GM20431 (cell line): ENCODE data around the gene DGKI.

Experiments
- in situ Hi-C: fragments of 300-500 bp; cut with MseI, MboI; formaldehyde crosslinking; loops from one replicate; pipeline ENCODE4 v1.15.0; 2020; ENCODE audit warnings: low sequenced_read_pairs; ENCODE audit not compliant: unreplicated experiment

The DGKI gene

GRCh38 chr7:137407078-137407477 lies 439.7 kb downstream of the DGKI start:
- in situ Hi-C loops = no loop called here

DNA sequence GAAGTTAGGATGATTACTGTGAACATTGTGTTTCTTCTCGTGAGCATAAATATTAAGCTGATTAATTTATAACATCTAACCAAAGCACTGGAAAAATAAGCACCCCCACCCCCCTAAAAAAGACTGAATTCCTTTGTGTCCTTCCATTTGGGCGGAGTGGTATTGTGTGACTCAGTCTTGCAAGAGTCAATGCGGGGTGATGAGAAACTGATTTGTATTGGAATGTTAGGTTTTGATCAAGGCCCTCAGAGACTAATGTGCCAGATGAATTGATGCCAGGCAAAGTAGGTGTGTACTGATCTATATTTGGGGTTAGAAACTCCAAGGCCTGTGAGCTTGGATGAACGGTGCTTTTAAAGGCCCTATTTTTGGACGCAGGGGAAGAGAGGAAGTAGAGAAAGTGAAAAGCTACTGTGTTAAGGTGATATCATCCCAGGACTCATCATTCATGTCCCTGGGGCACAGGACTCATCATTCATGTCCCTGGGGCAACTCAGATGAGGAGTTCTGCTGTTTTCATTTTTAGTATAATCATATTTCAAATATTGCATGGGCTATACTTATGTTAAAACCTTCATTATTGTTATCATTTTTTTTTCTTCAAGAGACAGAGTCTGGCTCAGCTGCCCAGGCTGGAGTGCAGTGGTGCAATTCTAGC lies 442.0 kb downstream of the DGKI start:
- in situ Hi-C loops = no loop called here

GRCh38 chr7:137403353-137403695 lies 443.4 kb downstream of the DGKI start:
- in situ Hi-C loops = no loop called here

- in situ Hi-C loops = no loop called here
Measured at GRCh38 chr7:137402536-137403352, 444.0 kb downstream of the DGKI start.

DNA sequence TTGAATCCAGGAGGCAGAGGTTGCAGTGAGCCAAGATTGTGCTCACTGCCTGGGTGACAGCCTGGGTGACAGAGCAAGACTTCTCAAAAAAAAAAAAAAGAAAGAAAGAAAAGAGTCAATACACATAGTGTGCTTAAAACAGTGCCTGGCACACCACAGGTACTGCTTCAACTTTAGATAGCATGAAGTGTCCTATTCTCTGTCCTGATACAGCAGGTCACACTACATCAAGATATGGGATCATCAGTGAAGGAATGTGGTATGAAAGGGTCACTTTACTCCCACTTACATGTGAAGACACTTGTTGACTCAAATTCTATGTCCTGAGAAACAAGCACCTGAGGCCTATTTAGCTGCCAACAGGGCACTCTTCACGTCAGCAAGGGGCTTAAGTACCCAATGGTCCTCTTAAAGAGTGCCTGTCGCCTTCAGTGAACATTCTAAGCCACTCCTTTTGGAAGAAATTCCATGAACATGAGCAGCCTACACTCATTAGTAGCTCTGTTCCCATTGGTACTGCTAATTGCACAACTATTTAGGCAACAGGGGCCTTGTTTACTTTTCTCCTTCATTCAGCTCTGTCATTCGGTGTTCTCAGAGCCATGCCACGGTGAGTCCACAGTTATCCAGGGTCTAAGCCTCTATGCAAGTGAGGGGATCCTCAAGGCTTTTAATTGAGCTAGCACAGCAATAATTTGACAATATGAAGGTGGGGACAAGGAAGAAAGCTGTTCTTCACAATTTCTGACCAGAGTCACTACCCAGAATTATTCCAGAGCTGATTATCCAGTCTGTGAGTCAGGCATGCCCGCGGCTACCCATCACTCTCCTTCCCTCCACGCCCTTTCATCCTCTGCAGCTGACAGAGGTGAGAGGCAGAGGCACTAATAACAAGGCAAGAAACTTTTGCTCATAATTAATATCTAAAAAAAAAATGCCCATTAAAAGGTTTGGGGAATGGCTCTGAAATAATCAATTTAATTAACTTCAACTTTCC lies 446.6 kb downstream of the DGKI start:
- in situ Hi-C loops = no loop called here

DNA sequence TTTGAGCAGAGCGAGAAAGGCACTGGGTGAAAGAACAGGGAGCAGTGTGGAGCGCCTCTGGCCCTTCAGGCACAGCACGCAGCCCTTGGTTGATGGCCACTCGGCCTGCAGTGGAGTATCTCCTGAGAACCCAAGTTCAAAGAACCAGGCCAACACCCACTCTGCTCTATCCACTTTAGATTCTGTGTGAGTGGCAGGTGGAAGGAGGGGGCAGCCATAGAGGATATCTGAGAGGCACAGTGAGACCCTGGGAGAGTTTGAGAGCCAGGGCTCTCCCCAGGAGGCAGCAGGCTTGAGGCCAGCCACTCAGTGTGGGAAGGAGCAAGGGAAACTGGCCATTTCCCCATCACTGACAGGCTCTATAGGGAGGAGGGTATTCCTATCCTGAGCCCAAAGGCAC lies 450.7 kb downstream of the DGKI start:
- in situ Hi-C loops = no loop called here

- in situ Hi-C loops = no loop called here
Measured at GRCh38 chr7:137395420-137395819, 451.4 kb downstream of the DGKI start.

DNA sequence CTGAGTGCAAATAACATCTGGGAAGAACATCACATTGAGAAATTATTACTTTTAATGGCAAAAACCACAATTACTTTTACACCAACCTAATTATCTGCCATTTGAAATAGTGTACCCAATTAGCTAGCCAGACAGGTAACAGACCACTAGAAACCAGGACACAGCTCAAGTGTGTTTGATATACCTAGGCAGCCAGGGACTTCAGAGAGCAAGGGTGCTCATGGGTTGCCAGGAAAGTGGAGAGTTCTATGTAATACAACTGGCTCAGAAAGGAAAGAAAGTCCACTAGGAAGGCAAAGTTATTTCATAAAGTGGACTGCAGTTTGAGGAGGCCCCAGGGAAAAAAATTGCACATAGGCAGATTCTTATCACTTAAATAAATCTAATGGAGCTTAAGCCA lies 453.2 kb downstream of the DGKI start:
- in situ Hi-C loops = no loop called here

- in situ Hi-C loops = no loop called here
Measured at GRCh38 chr7:137390076-137390475, 456.7 kb downstream of the DGKI start.

DNA sequence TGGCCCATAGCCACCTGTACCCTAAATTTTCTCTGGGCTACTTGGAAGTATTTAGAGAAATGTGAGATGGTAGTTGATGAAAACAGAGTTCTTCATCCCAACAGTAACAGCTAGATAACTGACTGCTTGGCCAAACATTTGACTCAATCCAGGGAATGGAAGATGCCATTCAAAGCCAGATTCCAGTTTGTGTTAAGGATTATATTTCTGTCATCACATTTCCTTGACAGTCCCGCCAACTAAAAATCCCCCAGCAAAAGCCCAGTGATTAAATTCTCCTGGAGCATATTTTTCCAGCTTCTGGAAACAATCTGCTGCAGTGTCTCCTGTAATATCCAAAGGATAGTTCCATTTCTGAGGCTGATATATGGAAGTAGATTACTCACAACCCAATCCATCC lies 457.9 kb downstream of the DGKI start:
- in situ Hi-C loops = no loop called here

DNA sequence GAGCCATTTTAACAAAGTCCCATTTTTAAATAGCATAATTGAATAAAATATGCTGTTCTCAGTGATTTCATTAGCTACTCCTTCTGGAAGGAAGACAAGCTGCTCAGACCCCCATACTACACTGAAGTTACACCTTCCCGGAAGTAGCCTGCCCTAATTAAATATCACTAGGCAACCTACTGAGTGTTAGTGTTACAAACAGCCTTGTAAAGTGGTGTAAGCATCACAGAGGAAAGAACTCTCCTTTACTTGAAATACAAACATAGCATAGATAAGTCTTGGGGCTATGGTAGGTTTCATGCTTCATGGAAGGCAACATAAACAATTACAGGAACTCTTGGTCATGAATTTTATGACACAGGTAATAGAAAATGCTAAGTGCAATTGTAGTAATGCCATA lies 459.8 kb downstream of the DGKI start:
- in situ Hi-C loops = no loop called here

DNA sequence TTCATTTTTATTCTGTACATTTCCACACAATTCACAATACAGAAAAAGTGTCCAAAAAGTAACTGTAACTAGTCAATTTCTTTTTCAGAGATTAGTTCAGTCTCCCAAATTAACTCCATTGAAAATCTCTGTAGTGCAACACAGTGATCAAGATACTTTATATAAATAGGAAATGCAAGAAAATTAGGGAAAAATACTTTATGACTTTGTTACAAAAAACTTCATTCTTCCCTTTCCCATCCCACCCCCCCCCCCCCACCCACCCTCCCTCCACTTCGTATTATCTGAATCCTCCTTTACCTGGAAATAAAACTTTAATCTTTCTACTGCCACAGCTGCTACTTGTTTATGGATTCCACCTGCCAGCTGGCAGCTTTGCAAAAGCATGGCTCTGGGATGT lies 465.7 kb downstream of the DGKI start:
- in situ Hi-C loops = no loop called here

DNA sequence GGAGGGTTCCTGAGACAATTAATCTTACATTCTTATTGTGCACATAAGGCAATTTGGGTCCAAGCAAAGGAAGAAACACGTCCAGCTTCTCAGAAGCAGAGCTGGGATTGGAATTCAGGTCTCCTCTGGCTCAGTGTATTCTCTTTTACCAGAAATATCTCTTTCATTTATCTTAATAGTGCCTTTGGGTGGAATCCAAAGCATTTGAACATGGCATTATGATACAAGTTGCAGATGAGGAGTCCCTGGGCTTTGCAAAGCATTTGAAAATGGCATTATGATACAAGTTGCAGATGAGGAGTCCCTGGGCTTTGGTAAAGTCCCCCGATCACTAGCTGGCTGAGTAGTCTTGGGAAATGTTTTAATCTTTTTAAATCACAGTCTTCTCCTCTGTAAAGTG lies 473.3 kb downstream of the DGKI start:
- in situ Hi-C loops = no loop called here

DNA sequence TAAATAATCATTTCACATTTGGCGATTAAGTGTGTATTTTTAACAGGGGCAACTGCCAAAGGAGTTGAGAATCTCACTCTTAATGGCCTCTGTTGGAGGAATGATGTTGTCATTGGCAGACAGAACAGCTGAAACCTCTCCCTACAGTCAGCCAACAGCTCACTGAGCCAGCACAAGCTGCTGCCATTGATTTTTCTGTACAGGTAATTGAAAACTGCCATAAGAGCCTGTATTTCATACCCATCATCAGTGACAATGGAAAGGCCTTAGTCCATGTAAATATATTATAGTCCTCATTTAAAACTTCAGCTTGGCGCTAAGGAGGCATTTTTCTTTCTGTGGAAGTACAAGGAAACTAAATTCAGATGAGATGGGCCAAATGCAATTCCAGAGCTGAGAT lies 475.2 kb downstream of the DGKI start:
- in situ Hi-C loops = no loop called here

GRCh38 chr7:137366995-137367394 lies 479.8 kb downstream of the DGKI start:
- in situ Hi-C loops = no loop called here

DNA sequence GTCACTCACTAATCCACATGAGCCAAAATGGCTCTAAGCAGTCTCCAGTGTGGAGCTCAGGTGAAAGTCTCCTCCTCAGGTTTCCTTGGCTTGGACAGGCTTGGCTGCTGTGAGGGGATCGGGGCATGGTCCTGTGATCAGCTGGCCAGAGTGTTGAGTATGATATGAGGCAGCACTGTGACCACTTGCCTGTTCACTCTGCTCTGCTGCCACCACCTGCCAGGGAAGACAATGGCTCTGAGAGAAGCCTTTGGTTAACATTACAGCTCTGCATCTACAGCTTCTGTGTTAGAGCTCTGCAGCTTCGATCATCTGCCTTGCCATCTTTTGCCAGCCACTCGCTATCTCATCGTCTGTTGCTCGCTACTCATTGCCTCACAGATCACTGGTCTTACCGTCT lies 483.1 kb downstream of the DGKI start:
- in situ Hi-C loops = no loop called here

DNA sequence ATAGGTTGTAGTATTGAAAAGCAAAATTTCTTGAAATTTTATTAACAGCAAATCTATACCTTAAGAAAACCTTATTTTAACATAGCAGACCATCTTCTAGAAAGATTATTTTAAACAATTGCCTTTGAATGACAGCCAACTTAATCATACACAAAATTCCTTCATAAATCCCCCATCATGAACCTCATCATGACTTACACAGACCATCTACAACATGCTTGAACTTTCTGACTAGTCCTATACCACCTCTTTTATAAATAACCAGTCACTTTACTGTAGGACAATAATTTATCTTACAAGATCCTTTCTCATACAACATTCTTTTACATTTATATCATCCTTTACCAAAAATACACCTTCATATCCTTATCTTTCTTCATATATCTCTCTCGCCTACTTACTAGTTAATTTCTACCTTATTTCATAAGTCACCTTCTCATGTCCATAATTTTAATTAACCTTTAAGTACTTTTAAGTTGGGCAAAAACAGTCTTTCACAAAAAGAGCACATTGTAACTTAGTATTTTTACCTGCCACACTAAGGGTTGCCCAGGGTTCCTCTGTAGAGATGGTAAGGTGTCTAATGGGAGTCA lies 486.6 kb downstream of the DGKI start:
- in situ Hi-C loops = no loop called here

- in situ Hi-C loops = no loop called here
Measured at GRCh38 chr7:137354961-137355360, 491.8 kb downstream of the DGKI start.

- in situ Hi-C loops = no loop called here
Measured at GRCh38 chr7:137354396-137354795, 492.4 kb downstream of the DGKI start.

DNA sequence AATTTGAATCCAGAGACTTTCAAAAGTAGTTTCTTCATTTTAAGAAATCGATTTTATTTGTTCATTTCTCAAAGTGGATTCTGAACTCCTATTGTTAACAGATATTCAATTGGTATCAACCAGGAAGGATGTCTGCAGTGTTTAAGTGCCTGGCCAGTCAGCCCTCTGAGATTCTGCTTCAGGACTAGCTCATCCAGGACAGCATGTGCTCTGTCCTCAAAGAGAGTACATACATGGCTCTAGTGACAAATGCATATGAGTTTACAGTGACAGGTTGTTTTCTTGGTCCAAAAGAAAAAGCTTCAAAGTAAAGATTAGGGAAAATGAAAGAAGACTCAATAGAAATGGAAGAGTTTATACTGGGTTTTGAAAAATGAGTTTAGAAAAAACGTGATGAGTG lies 494.8 kb downstream of the DGKI start:
- in situ Hi-C loops = no loop called here
